Right atrium auricular region (tissue), 2 donors: Measurements from ENCODE around the gene PTPN23. TPM values are rescaled to one million over a fixed set of nuclear protein-coding genes. Genes with fewer than 3 reads are reported as not detected.

Experiments used
- DNase-seq: peaks from one replicate; pipeline ENCODE4 v3.0.0-alpha.2; 2019; ENCODE audit warnings: low spot score
- H3K27ac ChIP-seq, 2 donors: fragments of 200-600 bp; sonication (generic); 1 replicate in 1 of 2; 2 replicates in 1 of 2; pipeline ENCODE4 v1.5.1; 2016 to 2019
- H3K27me3 ChIP-seq, 2 donors: fragments of 200-600 bp; sonication (generic); one replicate each; pipeline versions ENCODE4 v1.5.1 to v1.6.0; 2017 to 2019
- H3K36me3 ChIP-seq: fragments of 200-600 bp; sonication (generic); one replicate; pipeline ENCODE4 v1.5.1; 2016
- H3K4me1 ChIP-seq, 2 donors: fragments of 200-600 bp; sonication (generic); one replicate each; pipeline versions ENCODE4 v1.5.1 to v1.6.0; 2017 to 2019
- H3K4me3 ChIP-seq, 2 donors: fragments of 200-600 bp; sonication (generic); 1 replicate in 1 of 2; 2 replicates in 1 of 2; pipeline ENCODE4 v1.5.1; 2017 to 2019; ENCODE audit warnings: mild to moderate bottlenecking in 1 of 2, moderate library complexity in 1 of 2
- H3K9me3 ChIP-seq, 2 donors: fragments of 200-600 bp; sonication (generic); one replicate each; pipeline ENCODE4 v1.5.1; 2019
- total RNA-seq, 2 donors: library from RNA; depleted of rRNA; stranded (reverse); fragments of >200 nt; gene quantifications; one replicate each; pipeline ENCODE4 v1.1.0, GENCODE V29; 2016
- TF ChIP-seq, protein P1 (sequence below), 2 donors: fragments of 200-600 bp; sonication (generic); IDR thresholded peaks; one replicate each; pipeline ENCODE4 v1.5.1; 2019; ENCODE audit warnings: antibody characterized with exemption in 2 of 2

Gene PTPN23
- total RNA-seq, 2 donors from 2014 or later = 13.7 to 18.8 TPM

DNA sequence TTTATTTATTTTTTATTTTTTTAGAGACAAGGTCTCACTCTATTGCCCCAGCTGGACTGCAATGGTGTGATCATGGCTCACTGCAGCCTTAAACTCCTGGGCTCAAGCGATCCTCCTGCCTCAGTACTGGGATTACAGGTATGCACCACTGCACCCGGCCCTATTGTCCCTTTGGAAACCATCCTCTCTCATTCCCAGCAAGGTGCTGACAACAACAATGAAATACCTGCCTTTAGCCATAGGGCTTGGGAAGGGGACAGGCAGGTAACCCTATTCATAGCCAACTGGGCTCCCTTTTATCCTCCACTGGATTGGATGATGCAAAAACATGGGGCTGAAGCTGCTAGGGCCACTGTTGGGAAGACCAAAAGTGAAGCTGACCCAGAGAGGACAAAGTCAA, 51.9 kb downstream of the PTPN23 start:
- H3K36me3 ChIP-seq = peaks cover 28% of the 10 kb centered on the region

DNA sequence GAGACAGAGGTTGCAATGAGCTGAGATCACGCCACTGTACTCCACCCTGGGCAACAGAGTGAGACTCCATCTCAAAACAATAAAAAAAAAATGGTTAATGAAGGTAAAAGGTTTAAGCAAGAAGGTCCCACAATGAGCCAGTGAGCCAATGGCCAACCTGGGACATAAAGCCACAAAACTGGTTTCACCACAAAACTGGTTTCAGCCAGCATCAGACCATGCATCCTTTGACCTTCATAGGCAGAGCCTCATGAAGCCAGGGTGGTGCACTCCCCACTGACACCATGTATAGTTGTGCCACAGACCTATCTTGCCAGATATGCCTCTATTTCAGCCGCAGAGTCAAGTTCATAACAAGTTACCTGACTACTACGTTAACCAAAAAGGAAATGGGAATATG, 53.0 kb downstream of the PTPN23 start:
- TF ChIP-seq, protein P1, sequence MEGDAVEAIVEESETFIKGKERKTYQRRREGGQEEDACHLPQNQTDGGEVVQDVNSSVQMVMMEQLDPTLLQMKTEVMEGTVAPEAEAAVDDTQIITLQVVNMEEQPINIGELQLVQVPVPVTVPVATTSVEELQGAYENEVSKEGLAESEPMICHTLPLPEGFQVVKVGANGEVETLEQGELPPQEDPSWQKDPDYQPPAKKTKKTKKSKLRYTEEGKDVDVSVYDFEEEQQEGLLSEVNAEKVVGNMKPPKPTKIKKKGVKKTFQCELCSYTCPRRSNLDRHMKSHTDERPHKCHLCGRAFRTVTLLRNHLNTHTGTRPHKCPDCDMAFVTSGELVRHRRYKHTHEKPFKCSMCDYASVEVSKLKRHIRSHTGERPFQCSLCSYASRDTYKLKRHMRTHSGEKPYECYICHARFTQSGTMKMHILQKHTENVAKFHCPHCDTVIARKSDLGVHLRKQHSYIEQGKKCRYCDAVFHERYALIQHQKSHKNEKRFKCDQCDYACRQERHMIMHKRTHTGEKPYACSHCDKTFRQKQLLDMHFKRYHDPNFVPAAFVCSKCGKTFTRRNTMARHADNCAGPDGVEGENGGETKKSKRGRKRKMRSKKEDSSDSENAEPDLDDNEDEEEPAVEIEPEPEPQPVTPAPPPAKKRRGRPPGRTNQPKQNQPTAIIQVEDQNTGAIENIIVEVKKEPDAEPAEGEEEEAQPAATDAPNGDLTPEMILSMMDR (IDR thresholded peaks at IDR 0.05) = no peak
- no peak overlapping the region for H3K27ac ChIP-seq
- H3K36me3 ChIP-seq = peaks cover 27% of the 10 kb centered on the region
- H3K4me3 ChIP-seq = no peak overlapping the region
- H3K27me3 ChIP-seq = no peaks in the 10 kb centered on the region
- H3K9me3 ChIP-seq = no peaks in the 10 kb centered on the region
- H3K4me1 ChIP-seq = no peaks in the 10 kb centered on the region
- DNase-seq = no peak

More for the DNA sequence above, 51.9 kb downstream of the PTPN23 start:
- no peak overlapping the region for H3K4me3 ChIP-seq
- H3K4me1 ChIP-seq = no peaks in the 10 kb centered on the region
- H3K27ac ChIP-seq = no peak overlapping the region
- no peaks in the 10 kb centered on the region for H3K9me3 ChIP-seq
- TF ChIP-seq, protein P1 (IDR thresholded peaks at IDR 0.05) = no peak
- DNase-seq = no peak
- H3K27me3 ChIP-seq = no peaks in the 10 kb centered on the region

DNA sequence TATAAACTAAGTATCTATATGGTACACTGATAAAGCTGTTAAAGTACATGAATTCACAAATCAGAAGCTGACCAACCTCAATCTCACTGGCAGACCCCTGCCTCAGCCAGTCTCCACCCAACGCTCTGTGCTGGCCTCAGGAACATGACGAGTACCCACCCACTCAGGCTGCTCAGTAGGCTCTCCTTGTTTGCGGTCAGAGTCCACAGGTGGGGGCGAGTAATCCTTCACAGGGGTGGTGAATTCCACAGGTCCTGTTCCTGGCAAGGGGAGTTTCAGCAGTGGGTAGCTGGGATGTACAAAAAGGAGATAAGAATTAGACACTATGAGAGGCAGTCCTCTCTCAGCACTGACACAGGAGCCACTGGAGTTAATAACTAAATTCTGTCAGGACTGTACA, 54.0 kb downstream of the PTPN23 start:
- Histone ChIP-seq H3K36me3 (peaks cover 37% of the 10 kb centered on the region), H3K4me1 (no peaks in the 10 kb centered on the region), H3K27ac (no peak overlapping the region), H3K27me3 (no peaks in the 10 kb centered on the region), H3K4me3 (no peak overlapping the region), H3K9me3 (no peaks in the 10 kb centered on the region)
- TF ChIP-seq, protein P1 (IDR thresholded peaks at IDR 0.05) = no peak
- DNase-seq = no peak

DNA sequence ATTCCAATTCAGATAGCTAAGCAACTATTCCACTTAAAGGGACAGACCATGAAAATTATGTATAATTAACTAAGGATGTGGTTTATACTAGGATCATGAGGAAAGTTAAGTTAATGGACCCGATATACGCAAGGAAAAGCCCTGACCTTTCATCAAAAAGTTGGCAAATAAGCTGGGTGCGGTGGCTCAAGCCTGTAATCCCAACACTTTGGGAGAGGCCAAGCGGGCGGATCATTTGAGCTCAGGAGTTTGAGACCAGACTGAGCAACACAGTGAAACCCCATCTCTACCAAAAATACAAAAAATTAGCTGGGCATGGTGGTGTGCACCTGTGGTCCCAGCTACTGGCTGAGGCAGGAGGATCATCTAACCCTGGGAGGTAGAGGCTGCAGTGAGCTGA, 55.4 kb downstream of the PTPN23 start:
- no peak overlapping the region for H3K27ac ChIP-seq
- no peaks in the 10 kb centered on the region for H3K9me3 ChIP-seq
- no peak for DNase-seq
- no peaks in the 10 kb centered on the region for H3K4me1 ChIP-seq
- no peak overlapping the region for H3K4me3 ChIP-seq
- H3K36me3 ChIP-seq = peaks cover 42% of the 10 kb centered on the region
- no peaks in the 10 kb centered on the region for H3K27me3 ChIP-seq
- TF ChIP-seq, protein P1 (IDR thresholded peaks at IDR 0.05) = no peak

DNA sequence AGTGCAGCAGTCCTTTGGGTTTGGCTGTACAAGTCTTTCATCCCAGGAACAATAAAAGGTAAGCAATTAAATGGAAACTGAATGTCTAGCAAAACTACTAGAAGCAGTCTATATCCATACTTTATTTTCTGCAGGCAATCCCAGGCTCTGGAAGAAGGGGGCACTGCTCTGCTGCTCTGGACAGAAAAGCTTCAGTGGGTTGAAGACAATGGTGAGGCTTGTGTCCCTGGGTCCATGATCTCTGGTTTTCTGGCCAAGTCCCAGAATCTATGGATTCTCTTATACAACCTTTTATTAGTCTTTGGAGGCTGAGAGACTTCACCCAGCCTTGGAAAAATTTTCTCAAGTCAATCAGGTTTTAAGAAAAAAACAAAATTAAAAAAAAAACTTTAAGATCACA, 59.3 kb downstream of the PTPN23 start:
- H3K27ac ChIP-seq = no peak overlapping the region
- H3K4me3 ChIP-seq = no peak overlapping the region
- H3K9me3 ChIP-seq = no peaks in the 10 kb centered on the region
- TF ChIP-seq, protein P1 (IDR thresholded peaks at IDR 0.05) = no peak
- peaks cover 19% of the 10 kb centered on the region for H3K36me3 ChIP-seq
- no peaks in the 10 kb centered on the region for H3K27me3 ChIP-seq
- no peak for DNase-seq
- H3K4me1 ChIP-seq = peaks cover 0 to 21% of the 10 kb centered on the region in 2 donors

DNA sequence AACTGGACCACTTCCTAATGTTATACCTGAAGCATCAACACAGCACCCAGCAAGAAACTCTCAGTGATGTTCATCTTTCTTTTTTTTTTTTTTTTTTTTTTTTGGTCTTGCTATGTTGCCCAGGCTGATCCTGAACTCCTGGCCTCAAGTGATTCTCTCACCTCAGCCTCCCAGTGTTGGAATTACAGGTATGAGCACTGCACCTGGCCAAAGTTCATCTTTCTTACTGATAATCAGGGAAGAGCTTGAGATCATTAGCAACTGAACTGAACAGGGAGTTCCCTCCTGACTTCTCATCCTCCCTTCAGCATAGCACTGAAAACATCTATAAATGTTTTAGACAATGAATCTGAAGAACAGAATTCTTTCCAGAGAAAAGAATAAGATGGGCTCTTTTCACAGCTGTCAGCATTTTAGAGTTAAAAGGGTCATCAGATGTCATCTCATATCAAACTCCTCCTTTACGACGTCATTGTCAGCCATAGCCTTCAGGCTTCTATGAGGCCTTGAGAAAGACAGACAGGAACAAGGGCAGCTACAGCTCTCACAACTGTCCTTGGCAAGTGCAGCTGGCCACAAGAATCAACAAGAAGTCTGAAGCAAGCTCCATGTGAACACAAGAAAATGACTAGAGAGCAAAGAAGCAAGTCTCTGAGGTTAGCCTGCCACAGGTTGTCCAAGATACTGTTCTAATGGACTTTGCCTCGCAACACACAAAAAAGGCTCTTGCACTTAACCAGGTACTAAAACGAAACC, 61.2 kb downstream of the PTPN23 start:
- Histone ChIP-seq H3K36me3 (peaks cover 19% of the 10 kb centered on the region), H3K9me3 (no peaks in the 10 kb centered on the region), H3K4me3 (no peak overlapping the region), H3K4me1 (peaks cover 0 to 21% of the 10 kb centered on the region in 2 donors), H3K27ac (peak overlapping the region; percentile 64 to 80), H3K27me3 (no peaks in the 10 kb centered on the region)
- TF ChIP-seq, protein P1 (IDR thresholded peaks at IDR 0.05) = no peak
- DNase-seq = no peak
